ENCODE data around the gene PYM1. TPM values are rescaled to one million over a fixed set of nuclear protein-coding genes. Genes with fewer than 3 reads are reported as not detected.

Gene PYM1
- total and polyA plus RNA-seq, 2 of the 4 experiments (the other 2 are of a cell fraction), result 26.5 to 27.8 TPM

DNA sequence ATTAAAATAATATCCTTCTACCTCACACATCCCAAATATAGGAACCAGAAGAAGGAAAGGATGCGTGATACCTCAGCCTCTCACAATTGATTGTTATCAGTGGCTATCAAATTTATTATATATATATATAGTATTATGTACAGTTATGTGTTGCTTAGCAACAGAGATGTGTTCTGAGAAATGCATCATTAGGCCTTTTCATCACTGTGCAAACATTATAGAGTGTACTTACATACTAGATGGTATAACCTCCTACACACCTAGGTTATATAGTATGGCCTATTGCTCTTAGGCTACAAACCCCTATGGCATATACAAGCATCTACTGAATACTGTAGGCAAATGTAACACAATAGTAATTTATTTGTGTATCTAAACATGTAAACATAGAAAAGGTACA lies 34.0 kb downstream of the PYM1 start:
- no peak overlapping the region for H4K5ac ChIP-seq (ENCODE audit: low read depth, low read length)
- H3K4me1 ChIP-seq (ENCODE audit: control insufficient read depth, insufficient read depth, low read length), result no peaks in the 10 kb centered on the region
- no peak overlapping the region for H4K91ac ChIP-seq (ENCODE audit: insufficient read depth, low read depth, low read length)
- H4K20me1 ChIP-seq (ENCODE audit: insufficient read depth, low read length), result no peaks in the 10 kb centered on the region
- in situ Hi-C loops (cut with MboI; ENCODE audit: low sequenced_read_pairs), result no loop called here
- DNase-seq (no peak), ATAC-seq (ENCODE audit: low read depth) (no peak)
- ChIA-PET CTCF (no interaction called here), POLR2A (ENCODE audit: unreplicated experiment) (no interaction called here)
- no peak overlapping the region for H2BK5ac ChIP-seq (ENCODE audit: low read depth, low read length, poor library complexity, severe bottlenecking)
- H2AK9ac ChIP-seq (replicated peaks; ENCODE audit: low read depth, low read length, poor library complexity), result no peak overlapping the region
- no peaks in the 10 kb centered on the region for H3K27me3 ChIP-seq (ENCODE audit: control insufficient read depth, insufficient read depth, low read length)
- no peak overlapping the region for H3K23ac ChIP-seq (ENCODE audit: low read depth, low read length)
- H3K4ac ChIP-seq (ENCODE audit: low read depth, low read length), result no peak overlapping the region
- H3K27ac ChIP-seq (ENCODE audit: insufficient read depth, low read length), result no peak overlapping the region
- TF ChIP-seq RAD21 (IDR thresholded peaks at IDR 0.05; ENCODE audit: low read length) (no peak), RFX5 (IDR thresholded peaks at IDR 0.05; ENCODE audit: low read depth, low read length) (no peak), USF2 (IDR thresholded peaks at IDR 0.05; ENCODE audit: low read depth, low read length) (no peak), MXI1 (IDR thresholded peaks at IDR 0.05; ENCODE audit: borderline replicate concordance, low read depth, low read length) (no peak), BHLHE40 (IDR thresholded peaks at IDR 0.05; ENCODE audit: low read depth, low read length) (no peak), SMC3 (IDR thresholded peaks at IDR 0.05; ENCODE audit: low read depth, low read length) (no peak), FOS (IDR thresholded peaks at IDR 0.05; ENCODE audit: low read depth, low read length) (no peak), MAZ (IDR thresholded peaks at IDR 0.05; ENCODE audit: borderline replicate concordance, low read depth, low read length) (no peak), POLR2A (IDR thresholded peaks at IDR 0.05; ENCODE audit: low read depth, low read length) (no peak), MAFK (IDR thresholded peaks at IDR 0.05; ENCODE audit: low read depth, low read length) (no peak), NFE2L2 (IDR thresholded peaks at IDR 0.05; ENCODE audit: low read depth, low read length) (no peak), CHD1 (IDR thresholded peaks at IDR 0.05; ENCODE audit: low read depth, low read length) (no peak), ELK1 (IDR thresholded peaks at IDR 0.05; ENCODE audit: borderline replicate concordance, low read depth, low read length) (no peak), CTCF (conservative IDR thresholded peaks at IDR 0.05; ENCODE audit: low read depth, low read length) (no peak), RCOR1 (IDR thresholded peaks at IDR 0.05; ENCODE audit: insufficient replicate concordance, low read length) (no peak), CEBPB (IDR thresholded peaks at IDR 0.05; ENCODE audit: low read depth, low read length) (no peak)
- no peak overlapping the region for H3K56ac ChIP-seq (ENCODE audit: extremely low read depth, insufficient read depth, low read length)
- no peak overlapping the region for H3K9ac ChIP-seq (ENCODE audit: low read depth, low read length)
- WGBS, 2 experiments (ENCODE audit: extremely low coverage in 2 of 2, insufficient read length in 1 of 2), result no CpG with 5 or more reads among the region's 1 CpG
- no TSS peak for BruUV-seq (replicated peaks)
- H2BK15ac ChIP-seq (ENCODE audit: low read depth, low read length), result no peak overlapping the region
- H3K4me2 ChIP-seq (ENCODE audit: low read depth, low read length), result no peak overlapping the region
- dilution Hi-C loops (cut with HindIII; ENCODE audit: low sequenced_read_pairs, unreplicated experiment), result no loop called here
- H3K79me1 ChIP-seq (ENCODE audit: low read depth in 1 of 2, low read length in 2 of 2), result no peaks in the 10 kb centered on the region
- intact Hi-C loops (cut with micrococcal nuclease), result no loop called here
- no peak overlapping the region for H2BK120ac ChIP-seq (ENCODE audit: low read depth, low read length)
- H3K9me3 ChIP-seq (ENCODE audit: control insufficient read depth, insufficient read depth, low read length), result no peaks in the 10 kb centered on the region
- H3K14ac ChIP-seq (replicated peaks; ENCODE audit: low read depth, low read length), result no peak overlapping the region
- H2AFZ ChIP-seq (replicated peaks; ENCODE audit: low read length, poor library complexity), result no peak overlapping the region
- H4K8ac ChIP-seq (ENCODE audit: low read depth in 2 of 2, low read length in 2 of 2), result no peak overlapping the region
- H3K18ac ChIP-seq (ENCODE audit: low read depth, low read length), result no peak overlapping the region
- no peak overlapping the region for H2AK5ac ChIP-seq (ENCODE audit: low read depth, low read length)
- no peak overlapping the region for H2BK20ac ChIP-seq (ENCODE audit: low read depth, low read length)
- H3K4me3 ChIP-seq (ENCODE audit: insufficient read depth, low read depth, low read length), result no peak overlapping the region
- H3K36me3 ChIP-seq (ENCODE audit: control insufficient read depth, insufficient read depth, low read length), result no peaks in the 10 kb centered on the region
- no peaks in the 10 kb centered on the region for H3K9me1 ChIP-seq (ENCODE audit: insufficient read depth, low read length)

All from IMR-90 (cell line).